Aorta (tissue), 5 donors: ENCODE results near the gene SRPK2. TPM values are rescaled to one million over a fixed set of nuclear protein-coding genes. Genes with fewer than 3 reads are reported as not detected.
A peak's percentile ranks its signal among the peaks of the same experiment; 100 is the strongest.

Experiments
- ATAC-seq: fragments of 200-7000 bp; cut with Tn5 transposase; one replicate; pipeline ENCODE4 v1.9.1; 2022; ENCODE audit warnings: moderate library complexity; ENCODE audit not compliant: low FRiP score
- DNase-seq, 2 donors: peaks; one replicate each; pipeline ENCODE4 v3.0.0-alpha.2; 2020
- H3K27ac ChIP-seq, 2 donors: one replicate each; pipeline ENCODE4 v1.5.1; 2013; ENCODE audit warnings: low read length in 2 of 2, mild to moderate bottlenecking in 2 of 2, moderate library complexity in 2 of 2, control low read depth in 1 of 2, inconsistent platforms in 1 of 2, low read depth in 1 of 2
- H3K27me3 ChIP-seq, 2 donors: one replicate each; pipeline ENCODE4 v1.6.1; 2013; ENCODE audit warnings: control low read depth in 1 of 2, low read length in 1 of 2, mild to moderate bottlenecking in 1 of 2, moderate library complexity in 1 of 2; ENCODE audit not compliant: insufficient read depth in 2 of 2, control insufficient read depth in 1 of 2
- H3K36me3 ChIP-seq, 2 donors: one replicate each; pipeline ENCODE4 v1.6.1; 2013; ENCODE audit warnings: control low read depth in 1 of 2, low read length in 1 of 2, mild to moderate bottlenecking in 1 of 2; ENCODE audit not compliant: insufficient read depth in 2 of 2, control insufficient read depth in 1 of 2
- H3K4me1 ChIP-seq, 2 donors: one replicate each; pipeline ENCODE4 v1.6.1; 2013; ENCODE audit warnings: low read length in 2 of 2, control low read depth in 1 of 2, mild to moderate bottlenecking in 1 of 2, moderate library complexity in 1 of 2; ENCODE audit not compliant: insufficient read depth in 2 of 2, control insufficient read depth in 1 of 2
- H3K4me3 ChIP-seq, 2 donors: one replicate each; pipeline ENCODE4 v1.5.1; 2013; ENCODE audit warnings: low read length in 2 of 2, control low read depth in 1 of 2, mild to moderate bottlenecking in 1 of 2
- H3K9me3 ChIP-seq: one replicate; pipeline ENCODE4 v1.6.1; 2013; ENCODE audit warnings: mild to moderate bottlenecking, low read length; ENCODE audit not compliant: control insufficient read depth
- WGBS, 2 donors: extraction: QIAGEN DNeasy Blood & Tissue Kit; methylation state at CpG; one replicate each; pipeline ENCODE4 v1.1.7; 2013; 5-methylcytosine and 5-hydroxymethylcytosine counted together
- intact Hi-C, 2 donors: fragments of 100-400 bp; cut with DNase I; formaldehyde crosslinking; loops; one replicate each; pipeline versions ENCODE4 v1.14.2 to v1.15.0; 2022
- polyA plus RNA-seq, 2 donors: library from polyadenylated mRNA; stranded (reverse); fragments of 200-250 nt; gene quantifications; one replicate each; pipeline ENCODE4 v1.2.3, GENCODE V29; 2013
- total RNA-seq, 2 donors: library from RNA; stranded (reverse); fragmentation: NEBNext Ultra II Directional; extraction: Animal tissue kit (Norgen Biotek cat#: 25700); gene quantifications; one replicate each; pipeline ENCODE4 v1.2.1, GENCODE V29; 2021
- donor health status: healthy with polysubstance abuse.
- donor health status: Bipolar disorder and iron deficiency.
- donor health status: DM: no; HTN: no; CAD: no.
- donor health status: DM: no; HTN: no; CAD: no.
- donor health status: DM: yes; HTN: yes; CAD: no.

The SRPK2 gene
- total and polyA plus RNA-seq, 4 donors: 11.5 to 49.7 (median 28.7) TPM

DNA sequence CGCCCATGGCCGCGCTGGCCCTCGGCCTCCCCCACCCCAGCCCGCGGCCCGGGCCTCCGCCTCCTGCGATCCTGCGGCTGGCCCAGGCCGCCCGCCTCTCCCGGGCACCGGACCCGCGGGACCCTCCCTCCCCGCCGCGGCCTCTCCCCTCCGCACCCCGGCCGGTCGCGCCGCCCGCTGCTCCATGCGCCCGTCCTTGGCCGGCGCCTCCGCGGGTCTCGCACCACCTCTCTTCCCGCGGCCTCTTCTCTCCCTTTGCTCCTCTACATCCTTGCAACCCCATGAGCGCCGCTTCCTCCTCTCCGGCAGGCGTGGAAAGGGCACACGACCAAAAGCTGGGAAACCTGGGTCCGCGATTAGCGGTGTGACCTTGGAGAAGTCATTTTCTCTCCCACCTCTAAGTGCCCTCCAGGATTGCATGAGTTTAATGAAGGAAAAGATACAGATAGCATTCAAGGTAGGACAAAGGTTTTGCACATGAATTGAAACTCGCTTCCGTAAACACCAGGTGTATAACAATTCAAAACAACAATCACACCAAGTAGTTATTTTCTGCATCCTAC, 448 bp upstream of the SRPK2 start:
- intact Hi-C loops: no loop called here
- Histone ChIP-seq H3K27ac (no peak overlapping the region), H3K36me3 (no peaks in the 10 kb centered on the region), H3K27me3 (no peaks in the 10 kb centered on the region), H3K4me1 (no peaks in the 10 kb centered on the region), H3K4me3 (peak overlapping the region; percentile 96 to 98), H3K9me3 (no peaks in the 10 kb centered on the region)
- ATAC-seq (peak; percentile 67), DNase-seq (peak; percentile 71 to 85)
- WGBS, 2 donors: 5 to 10% methylated on average over 23 to 45 of the region's 45 CpGs

DNA sequence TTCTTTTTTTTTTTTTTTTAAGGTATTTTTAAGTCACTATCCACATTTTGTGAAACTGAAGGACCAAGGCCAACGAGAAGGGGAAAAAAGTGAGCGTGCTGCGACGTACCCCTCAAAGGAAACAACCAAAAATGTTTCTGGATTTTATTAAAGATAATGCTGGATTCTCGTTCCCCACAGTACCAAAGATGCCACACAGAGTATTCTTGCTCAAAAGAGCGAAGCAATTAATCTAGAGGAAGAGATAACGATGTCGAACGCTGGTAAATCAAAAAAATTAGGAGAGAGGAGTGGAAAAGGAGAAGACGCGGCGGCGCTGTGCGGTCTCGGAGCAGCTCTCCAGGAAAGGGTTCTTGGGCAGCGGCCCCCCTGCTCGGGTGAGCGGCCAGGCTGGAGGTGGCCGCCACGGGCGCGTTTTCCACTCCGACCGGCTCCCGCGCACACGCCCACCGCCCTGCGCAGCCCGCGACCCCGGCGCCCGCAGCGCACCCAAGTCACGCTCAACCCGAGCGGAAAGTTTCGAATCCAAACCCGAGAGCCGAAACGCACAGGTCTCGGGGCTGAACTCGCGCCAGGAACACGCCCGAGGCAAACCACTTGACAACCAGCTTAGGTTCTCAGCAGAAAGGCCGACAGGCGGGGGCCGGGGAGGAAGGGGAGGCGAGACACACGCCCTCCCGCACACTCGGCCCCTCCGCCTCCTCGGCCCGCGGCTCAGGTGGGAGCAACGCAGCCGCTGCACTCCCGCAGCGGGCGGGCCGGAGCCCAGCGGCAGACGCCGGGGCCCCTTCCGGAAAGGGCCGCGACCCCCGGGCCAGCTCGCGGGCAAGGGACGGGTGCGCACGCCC, 989 bp downstream of the SRPK2 start:
- WGBS, 2 donors: 1% methylated on average over 75 to 76 of the region's 76 CpGs
- Histone ChIP-seq H3K27me3 (no peaks in the 10 kb centered on the region), H3K4me3 (peak overlapping the region; percentile 96 to 98), H3K9me3 (no peaks in the 10 kb centered on the region), H3K27ac (no peak overlapping the region), H3K4me1 (no peaks in the 10 kb centered on the region), H3K36me3 (no peaks in the 10 kb centered on the region)
- intact Hi-C loops: no loop called here
- peak; percentile 71 to 85 for DNase-seq
- ATAC-seq: peak; percentile 79

DNA sequence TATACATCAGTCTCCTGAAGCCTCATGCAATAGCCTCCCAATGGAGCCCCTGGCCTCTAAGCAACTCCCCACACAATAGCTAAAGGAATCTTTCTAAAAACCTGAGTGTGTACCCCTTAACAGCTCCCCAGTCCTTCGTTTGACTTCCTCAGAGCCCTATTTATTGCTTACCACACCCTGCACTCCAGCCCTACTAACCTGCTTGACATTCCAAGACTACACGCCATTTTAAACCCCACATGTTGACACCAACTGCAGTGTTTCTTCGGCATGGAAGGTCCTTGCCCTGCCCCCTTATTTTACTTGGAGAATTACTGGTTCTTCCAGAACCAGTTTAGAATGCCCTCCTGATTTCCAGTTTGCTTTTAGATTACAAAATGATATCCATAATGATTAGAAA, 10.8 kb downstream of the SRPK2 start:
- 85 to 89% methylated on average over 3 of the region's 3 CpGs for WGBS, 2 donors
- Histone ChIP-seq H3K36me3 (no peaks in the 10 kb centered on the region), H3K4me3 (no peak overlapping the region), H3K4me1 (peaks cover 0 to 2% of the 10 kb centered on the region in 2 donors), H3K27ac (no peak overlapping the region), H3K27me3 (no peaks in the 10 kb centered on the region), H3K9me3 (no peaks in the 10 kb centered on the region)
- ATAC-seq: no peak
- no peak for DNase-seq
- intact Hi-C loops: no loop called here

DNA sequence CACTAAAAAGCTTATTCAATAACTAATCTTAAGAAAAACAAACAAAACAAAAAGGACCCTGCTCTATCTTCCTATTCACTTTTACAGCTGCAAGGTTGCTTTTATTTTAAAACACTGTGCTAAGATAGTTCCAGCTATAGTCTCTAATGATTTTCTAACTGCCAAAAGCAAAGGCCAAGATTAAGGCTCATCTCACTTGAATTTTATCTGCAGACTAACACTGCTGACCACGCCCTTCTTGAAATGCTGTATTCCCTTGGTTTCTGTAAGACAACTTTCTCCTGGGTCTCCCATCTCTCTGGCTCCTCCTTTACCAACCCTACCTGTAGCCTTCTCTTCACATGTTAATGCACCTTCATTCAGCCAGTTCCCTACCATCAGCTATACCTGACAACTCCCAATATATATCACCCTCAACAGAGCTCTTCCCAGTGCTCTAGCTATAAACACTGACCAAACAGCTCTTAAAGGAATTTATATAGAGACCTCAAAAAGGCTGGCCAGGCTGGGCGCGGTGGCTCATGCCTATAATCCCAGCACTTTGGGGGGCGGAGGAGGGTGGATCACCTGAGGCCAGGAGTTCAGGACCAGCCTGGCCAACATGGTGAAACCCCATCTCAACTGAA, 11.7 kb downstream of the SRPK2 start:
- Histone ChIP-seq H3K9me3 (no peaks in the 10 kb centered on the region), H3K36me3 (no peaks in the 10 kb centered on the region), H3K27me3 (no peaks in the 10 kb centered on the region), H3K4me3 (no peak overlapping the region), H3K27ac (no peak overlapping the region), H3K4me1 (peaks cover 0 to 2% of the 10 kb centered on the region in 2 donors)
- WGBS, 2 donors: 92% methylated on average over 4 of the region's 4 CpGs
- intact Hi-C loops: no loop called here
- DNase-seq: no peak
- no peak for ATAC-seq

DNA sequence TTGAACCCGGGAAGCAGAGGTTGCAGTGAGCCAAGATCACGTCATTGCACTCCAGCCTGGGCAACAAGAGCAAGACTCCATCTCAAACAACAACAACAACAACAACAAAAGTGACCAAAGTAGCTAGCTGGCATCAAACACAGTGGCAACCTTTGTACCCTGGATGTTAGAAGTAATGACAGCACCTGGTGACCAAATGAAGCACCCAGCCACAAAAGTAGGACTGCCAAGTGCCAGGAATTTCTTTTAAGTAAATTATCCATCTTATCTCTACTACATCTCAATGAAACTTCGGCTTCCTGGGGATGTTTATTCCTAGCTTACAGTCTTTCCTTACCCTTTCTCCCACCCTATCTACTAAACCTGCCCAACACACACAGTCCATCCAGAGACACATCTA, 18.8 kb downstream of the SRPK2 start:
- ATAC-seq (no peak), DNase-seq (no peak)
- H3K4me1 ChIP-seq: no peaks in the 10 kb centered on the region
- no peaks in the 10 kb centered on the region for H3K36me3 ChIP-seq
- H3K4me3 ChIP-seq: no peak overlapping the region
- no peaks in the 10 kb centered on the region for H3K9me3 ChIP-seq
- intact Hi-C loops: no loop called here
- no peak overlapping the region for H3K27ac ChIP-seq
- no peaks in the 10 kb centered on the region for H3K27me3 ChIP-seq
- 58 to 88% methylated on average over 2 to 3 of the region's 3 CpGs for WGBS, 2 donors

DNA sequence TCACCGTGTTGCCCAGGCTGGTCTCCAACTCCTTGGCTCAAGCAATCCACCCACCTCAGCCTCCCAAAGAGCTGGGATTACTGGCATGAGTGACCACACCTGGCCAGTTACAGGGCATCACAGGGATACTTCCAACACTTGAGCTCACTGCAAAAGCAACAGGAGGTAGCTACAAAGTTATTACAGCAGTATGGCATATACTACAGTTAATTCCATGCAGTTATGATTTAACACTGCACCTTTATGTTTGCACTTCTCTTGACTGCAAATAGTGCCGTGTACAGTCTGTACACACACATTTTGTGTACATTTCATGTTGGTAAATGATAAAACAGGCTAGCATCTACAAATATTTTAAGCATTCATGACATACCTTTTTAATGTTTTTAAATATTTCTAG, 21.3 kb downstream of the SRPK2 start:
- no peak overlapping the region for H3K27ac ChIP-seq
- no peaks in the 10 kb centered on the region for H3K27me3 ChIP-seq
- DNase-seq (no peak), ATAC-seq (no peak)
- H3K9me3 ChIP-seq: no peaks in the 10 kb centered on the region
- H3K36me3 ChIP-seq: no peaks in the 10 kb centered on the region
- no peaks in the 10 kb centered on the region for H3K4me1 ChIP-seq
- H3K4me3 ChIP-seq: no peak overlapping the region
- 80 to 85% methylated on average over 2 of the region's 2 CpGs for WGBS, 2 donors
- intact Hi-C loops: no loop called here

DNA sequence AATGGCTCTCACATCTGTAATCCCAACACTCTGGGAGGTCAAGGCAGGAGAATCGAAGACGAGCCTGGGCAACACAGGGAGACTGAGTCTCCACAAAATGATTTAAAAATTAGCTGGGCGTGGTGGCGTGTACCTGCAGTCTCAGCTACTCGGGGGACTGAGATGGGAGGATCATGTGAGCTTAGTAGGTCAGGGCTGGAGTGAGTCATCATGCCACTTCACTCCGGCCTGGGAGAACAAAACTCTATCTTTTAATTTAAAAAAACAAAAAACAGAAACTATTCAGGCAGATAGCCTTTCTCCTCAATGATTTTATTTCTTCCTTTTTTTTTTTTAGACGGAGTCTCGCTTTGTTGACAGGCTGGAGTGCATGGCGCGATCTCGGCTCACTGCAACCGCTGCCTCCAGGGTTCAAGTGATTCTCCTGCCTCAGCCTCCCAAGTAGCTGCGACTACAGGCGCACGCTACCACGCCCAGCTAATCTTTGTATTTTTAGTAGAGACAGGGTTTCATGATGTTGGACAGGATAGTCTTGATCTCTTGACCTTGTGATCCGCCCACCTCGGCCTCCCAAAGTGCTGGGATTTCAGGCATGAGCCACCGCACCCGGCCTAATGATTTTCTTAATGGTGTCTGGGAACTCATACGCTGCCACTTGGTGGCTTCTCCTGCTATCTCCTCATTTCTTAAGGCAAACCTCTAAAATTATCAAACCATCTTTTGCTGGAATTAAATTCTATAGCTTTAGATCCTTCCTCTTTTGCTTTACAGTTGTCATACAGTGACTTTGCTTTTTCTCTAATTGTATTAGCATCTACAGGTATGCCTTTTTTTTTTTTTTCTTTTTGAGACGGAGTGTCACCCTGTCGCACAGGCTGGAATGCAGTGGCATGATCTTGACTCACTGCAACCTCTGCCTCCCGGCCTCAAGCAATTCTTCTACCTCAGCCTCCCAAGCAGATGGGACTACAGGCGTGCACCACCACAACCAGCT, 22.9 kb downstream of the SRPK2 start:
- no peak for DNase-seq
- no peak for ATAC-seq
- 95% methylated on average over 25 of the region's 25 CpGs for WGBS, 2 donors
- H3K4me3 ChIP-seq: no peak overlapping the region
- no peaks in the 10 kb centered on the region for H3K4me1 ChIP-seq
- intact Hi-C loops: no loop called here
- no peaks in the 10 kb centered on the region for H3K36me3 ChIP-seq
- H3K9me3 ChIP-seq: no peaks in the 10 kb centered on the region
- no peak overlapping the region for H3K27ac ChIP-seq
- H3K27me3 ChIP-seq: no peaks in the 10 kb centered on the region

DNA sequence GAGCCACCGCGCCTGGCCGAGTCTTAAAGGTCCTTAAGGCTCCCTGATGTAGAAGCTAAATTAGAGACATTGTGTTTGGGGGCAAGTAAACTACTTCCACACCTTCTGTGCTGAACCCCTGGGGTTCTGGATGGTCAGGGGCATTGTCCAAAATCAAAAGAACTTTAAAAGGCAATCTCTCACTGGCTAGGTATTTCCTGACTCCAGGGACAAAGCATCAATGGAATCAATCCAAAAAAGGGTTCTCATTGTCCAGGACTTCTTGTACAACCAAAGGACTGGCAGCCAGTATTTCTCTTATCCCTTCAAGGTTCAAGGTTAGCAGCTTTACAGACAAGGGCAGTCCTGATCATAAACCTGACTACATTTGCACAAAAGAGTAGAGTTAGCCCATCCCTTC, 24.0 kb downstream of the SRPK2 start:
- Histone ChIP-seq H3K27ac (no peak overlapping the region), H3K36me3 (no peaks in the 10 kb centered on the region), H3K4me1 (no peaks in the 10 kb centered on the region), H3K4me3 (no peak overlapping the region), H3K9me3 (no peaks in the 10 kb centered on the region), H3K27me3 (no peaks in the 10 kb centered on the region)
- ATAC-seq: no peak
- intact Hi-C loops: no loop called here
- WGBS, 2 donors: 98 to 100% methylated on average over 3 of the region's 3 CpGs
- DNase-seq: no peak
